H1 (cell line): ENCODE measurements around the gene SNRK. TPM values are rescaled to one million over a fixed set of nuclear protein-coding genes. Genes with fewer than 3 reads are reported as not detected.

Experiments
- CTCF ChIA-PET: fragments of 300-600 bp; sonication (Branson Sonifier 250); formaldehyde crosslinking; loops from one replicate; lab custom pipeline; 2021; ENCODE audit not compliant: partially characterized antibody; lab: Charles Lee
- POLR2A ChIA-PET: fragments of 300-600 bp; sonication (Branson Sonifier 250); formaldehyde crosslinking; loops from one replicate; lab custom pipeline; 2021; ENCODE audit warnings: inconsistent platforms; ENCODE audit not compliant: partially characterized antibody; lab: Charles Lee
- DNase-seq, 2 experiments: peaks; one replicate each; pipeline versions ENCODE4 v3.0.0 to v3.0.0-alpha.2; 2010 to 2022; ENCODE audit warnings: low spot score in 2 of 2, low read depth in 1 of 2, mixed read lengths in 1 of 2
- FAIRE-seq: peaks from 2 replicates; lab custom pipeline; 2011; peaks lifted over from hg19 to GRCh38; lab: Jason Lieb, UNC
- H2AFZ ChIP-seq: 2 replicates; pipeline ENCODE4 v1.8.1; 2012; ENCODE audit warnings: low read length, inconsistent platforms
- H2AK5ac ChIP-seq: 2 replicates; pipeline ENCODE4 v1.6.1; 2013; ENCODE audit warnings: low read depth, low read length
- H2BK120ac ChIP-seq: replicated peaks from 2 replicates; pipeline ENCODE3; 2013; ENCODE audit warnings: low read depth, low read length, inconsistent platforms
- H2BK12ac ChIP-seq: 2 replicates; pipeline ENCODE4 v1.6.1; 2013; ENCODE audit warnings: low read depth, low read length
- H2BK15ac ChIP-seq: 2 replicates; pipeline ENCODE4 v1.6.1; 2013; ENCODE audit warnings: low read length
- H2BK20ac ChIP-seq: 2 replicates; pipeline ENCODE4 v1.6.1; 2013; ENCODE audit warnings: low read length
- H2BK5ac ChIP-seq: 2 replicates; pipeline ENCODE4 v1.6.1; 2013; ENCODE audit warnings: low read depth, low read length
- H3K14ac ChIP-seq: 2 replicates; pipeline ENCODE4 v1.6.1; 2013; ENCODE audit warnings: inconsistent platforms; ENCODE audit not compliant: insufficient read length
- H3K18ac ChIP-seq: 2 replicates; pipeline ENCODE4 v1.6.1; 2013; ENCODE audit warnings: low read length; ENCODE audit errors: extremely low read depth
- H3K23ac ChIP-seq: 2 replicates; pipeline ENCODE4 v1.6.1; 2013; ENCODE audit warnings: inconsistent platforms; ENCODE audit not compliant: insufficient read length
- H3K23me2 ChIP-seq: 2 replicates; pipeline ENCODE4 v1.6.1; 2013; ENCODE audit warnings: low read depth, low read length
- H3K27ac ChIP-seq: 2 replicates; pipeline ENCODE4 v1.6.1; 2011; ENCODE audit warnings: low read depth, low read length, inconsistent platforms
- H3K27me3 ChIP-seq, 4 experiments: replicated peaks in 1 of 4; 1 replicate in 1 of 4; 2 replicates in 3 of 4; pipeline versions ENCODE4 v1.6.1 to v1.8.1; 2011 to 2013; ENCODE audit warnings: low read length in 3 of 4, mild to moderate bottlenecking in 3 of 4, inconsistent platforms in 2 of 4, mixed read lengths in 2 of 4, moderate library complexity in 1 of 4; ENCODE audit not compliant: control insufficient read depth in 3 of 4, insufficient read depth in 3 of 4; ENCODE audit errors: extremely low read depth in 1 of 4
- H3K36me3 ChIP-seq, 4 experiments: 2 replicates each; pipeline versions ENCODE4 v1.6.1 to v1.8.1; 2011 to 2013; ENCODE audit warnings: mild to moderate bottlenecking in 4 of 4, low read length in 3 of 4, moderate library complexity in 2 of 4, control low read depth in 1 of 4, inconsistent platforms in 1 of 4; ENCODE audit not compliant: insufficient read depth in 4 of 4, control insufficient read depth in 2 of 4
- H3K4ac ChIP-seq: replicated peaks from 2 replicates; pipeline ENCODE3; 2013; ENCODE audit warnings: low read length, low read depth, mixed read lengths, inconsistent platforms; ENCODE audit not compliant: insufficient read length
- H3K4me1 ChIP-seq, 4 experiments: replicated peaks in 1 of 4; 1 replicate in 1 of 4; 2 replicates in 3 of 4; pipeline versions ENCODE4 v1.6.1 to v1.8.1; 2011 to 2013; ENCODE audit warnings: low read length in 3 of 4, inconsistent platforms in 2 of 4, mixed read lengths in 1 of 4; ENCODE audit not compliant: insufficient read depth in 4 of 4, control insufficient read depth in 3 of 4
- H3K4me2 ChIP-seq, 2 experiments: 2 replicates each; pipeline versions ENCODE4 v1.6.1 to v1.8.1; 2011 to 2013; ENCODE audit warnings: low read depth in 2 of 2, low read length in 2 of 2, control low read depth in 1 of 2, inconsistent platforms in 1 of 2, mild to moderate bottlenecking in 1 of 2; ENCODE audit not compliant: insufficient read depth in 1 of 2
- H3K4me3 ChIP-seq, 4 experiments: fragments of 200-600, 300-600 bp in 1 of 4; sonication (generic), shearing (Covaris generic), sonication (Bioruptor Twin) in 1 of 4; 2 replicates each; pipeline versions ENCODE4 v1.5.1 to v1.8.1; 2011 to 2016; ENCODE audit warnings: low read length in 4 of 4, low read depth in 3 of 4, control low read depth in 2 of 4, inconsistent platforms in 2 of 4, mild to moderate bottlenecking in 2 of 4, mixed read lengths in 1 of 4, moderate library complexity in 1 of 4; ENCODE audit not compliant: insufficient read depth in 2 of 4; ENCODE audit errors: extremely low read depth in 1 of 4
- H3K56ac ChIP-seq: replicated peaks from 2 replicates; pipeline ENCODE3; 2013; ENCODE audit warnings: low read depth, mild to moderate bottlenecking, mixed read lengths, low read length, inconsistent platforms; ENCODE audit not compliant: insufficient read length
- H3K79me1 ChIP-seq: 2 replicates; pipeline ENCODE4 v1.6.1; 2013; ENCODE audit warnings: low read depth, low read length, control low read depth
- H3K79me2 ChIP-seq, 2 experiments: 2 replicates each; pipeline versions ENCODE4 v1.6.1 to v1.8.1; 2012 to 2013; ENCODE audit warnings: low read length in 2 of 2, mild to moderate bottlenecking in 2 of 2, inconsistent platforms in 1 of 2; ENCODE audit not compliant: insufficient read depth in 2 of 2, control insufficient read depth in 1 of 2
- H3K9ac ChIP-seq, 4 experiments: replicated peaks in 1 of 4; 1 replicate in 1 of 4; 2 replicates in 3 of 4; pipeline versions ENCODE4 v1.6.1 to v1.8.1; 2011 to 2013; ENCODE audit warnings: low read depth in 3 of 4, low read length in 3 of 4, control low read depth in 2 of 4, mild to moderate bottlenecking in 2 of 4, moderate library complexity in 2 of 4, inconsistent platforms in 1 of 4; ENCODE audit errors: extremely low read depth in 1 of 4
- H3K9me3 ChIP-seq, 2 experiments: 2 replicates each; pipeline versions ENCODE4 v1.6.1 to v1.8.1; 2012 to 2013; ENCODE audit warnings: mild to moderate bottlenecking in 2 of 2, moderate library complexity in 2 of 2, control low read depth in 1 of 2, inconsistent platforms in 1 of 2, low read depth in 1 of 2, low read length in 1 of 2, mixed read lengths in 1 of 2; ENCODE audit not compliant: insufficient read depth in 2 of 2
- H4K20me1 ChIP-seq, 2 experiments: replicated peaks in 1 of 2; 2 replicates each; pipeline versions ENCODE3 to v1.8.1; 2011 to 2013; ENCODE audit warnings: inconsistent platforms in 2 of 2, low read length in 2 of 2, mild to moderate bottlenecking in 1 of 2; ENCODE audit not compliant: insufficient read depth in 2 of 2, control insufficient read depth in 1 of 2
- H4K5ac ChIP-seq: 2 replicates; pipeline ENCODE4 v1.6.1; 2013; ENCODE audit warnings: low read length, low read depth, mixed read lengths, inconsistent platforms; ENCODE audit not compliant: insufficient read length
- H4K8ac ChIP-seq: 2 replicates; pipeline ENCODE4 v1.8.0; 2013; ENCODE audit warnings: mild to moderate bottlenecking, moderate library complexity, low read length, inconsistent platforms; ENCODE audit not compliant: insufficient read depth; ENCODE audit errors: extremely low read depth
- H4K91ac ChIP-seq: replicated peaks from 2 replicates; pipeline ENCODE3; 2013; ENCODE audit warnings: low read length, mixed read lengths, inconsistent platforms; ENCODE audit not compliant: insufficient read length
- HDAC2 ChIP-seq, 2 experiments: fragments of 300-600 bp in 1 of 2; sonication (generic) in 1 of 2; IDR thresholded peaks; 2 replicates each; pipeline ENCODE4 v1.6.1; 2011 to 2012; ENCODE audit warnings: low read depth in 2 of 2, low read length in 2 of 2, mild to moderate bottlenecking in 2 of 2, moderate library complexity in 2 of 2, borderline replicate concordance in 1 of 2, inconsistent platforms in 1 of 2
- KDM5A ChIP-seq: fragments of 200-600 bp; IDR thresholded peaks from 2 replicates; pipeline ENCODE4 v1.7.1; 2012; ENCODE audit warnings: mild to moderate bottlenecking, low read length, inconsistent platforms, mixed read lengths
- YY1 ChIP-seq: IDR thresholded peaks from 2 replicates; pipeline ENCODE4 v1.6.1; 2011; ENCODE audit warnings: low read depth, mild to moderate bottlenecking, low read length
- WGBS, 2 experiments: shearing (Covaris generic) in 1 of 2; methylation state at CpG; one replicate each; pipeline versions ENCODE4 v1.1.6 to v1.1.7; 2013 to 2015; ENCODE audit warnings: low lambda C conversion rate in 2 of 2, mixed read lengths in 2 of 2, inconsistent platforms in 1 of 2, low coverage in 1 of 2, missing lambda C conversion rate in 1 of 2; ENCODE audit not compliant: insufficient replicate concordance in 2 of 2, insufficient coverage in 1 of 2, insufficient read length in 1 of 2; ENCODE audit errors: extremely low coverage in 1 of 2, missing lambda C conversion rate in 1 of 2; 5-methylcytosine and 5-hydroxymethylcytosine counted together
- polyA plus RNA-seq, 7 experiments: library from polyadenylated mRNA; depleted of rRNA in 3 of 7; stranded (reverse) in 5 of 7; unstranded in 2 of 7; fragments of >200 nt in 5 of 7; fragments of 200-250 nt in 2 of 7; gene quantifications; 1 replicate in 5 of 7; 2 replicates in 1 of 7; 4 replicates in 1 of 7; pipeline versions ENCODE4 v1.2.1 to v1.2.3, GENCODE V29; 2011 to 2013; ENCODE audit warnings: missing spikeins in 2 of 7, mixed read lengths in 2 of 7
- total RNA-seq: library from RNA; stranded (reverse); fragmentation: NEBNext Ultra II Directional; extraction: Animal tissue kit (Norgen Biotek cat#: 25700); gene quantifications from 2 replicates; pipeline ENCODE4 v1.2.1, GENCODE V29; 2021
- TF ChIP-seq, protein P1 (sequence below): IDR thresholded peaks from 2 replicates; pipeline ENCODE4 v1.6.1; 2011; ENCODE audit warnings: low read depth, mild to moderate bottlenecking, low read length; ENCODE audit not compliant: insufficient read depth

The SNRK gene
- total and polyA plus RNA-seq, 2 of the 8 experiments (the other 6 are each of a cell fraction or from before 2014, with no cell fraction given) = 4.4 to 11.7 TPM

DNA sequence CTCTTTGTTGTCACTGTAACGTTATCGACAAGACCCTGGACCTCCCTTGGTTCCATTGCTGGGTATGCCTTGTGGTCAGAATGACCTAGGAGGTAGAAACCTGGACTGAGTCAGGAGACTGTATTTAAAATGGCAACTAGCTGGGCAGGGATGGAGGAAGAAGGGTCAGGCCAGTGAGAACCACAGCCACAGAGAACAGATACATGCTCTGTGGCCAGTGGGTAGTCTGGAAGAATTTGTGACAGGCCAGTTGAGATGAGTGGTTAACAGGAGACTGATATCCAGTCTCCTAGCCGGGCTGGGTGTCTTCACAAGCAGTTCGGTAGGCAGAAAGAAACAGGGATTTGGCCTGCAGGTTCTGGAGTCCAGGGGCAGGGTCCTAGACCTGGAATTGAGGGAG is 58.9 kb downstream of the SNRK start:
- Histone ChIP-seq H3K4ac (no peak overlapping the region), H3K79me2 (no peaks in the 10 kb centered on the region)

More for the DNA sequence above, 58.9 kb downstream of the SNRK start:
- ChIA-PET POLR2A (interaction anchor here (0.9 to 1.4 kb wide), 2 partner anchors 14 to 59 kb away, joined by 4 read pairs; partner anchors contain the start of gene SNRK), CTCF (interaction anchor here (0.6 to 2.1 kb wide), 4 partner anchors 13 to 205 kb away, joined by 3 to 5 read pairs (median 3); no protein-coding TSS in a partner anchor)
- H4K91ac ChIP-seq = no peak overlapping the region
- H3K79me1 ChIP-seq = no peaks in the 10 kb centered on the region
- H4K8ac ChIP-seq = no peak overlapping the region
- FAIRE-seq (no peak), DNase-seq (no peak)
- no peaks in the 10 kb centered on the region for H3K9me3 ChIP-seq
- peaks cover 0 to 12% (median 1%) of the 10 kb centered on the region in 4 experiments; a peak in 5 of 7 replicates for H3K4me1 ChIP-seq
- H3K56ac ChIP-seq = no peak overlapping the region
- H3K4me3 ChIP-seq = no peak overlapping the region
- H3K36me3 ChIP-seq = peaks cover 2 to 22% (median 13%) of the 10 kb centered on the region in 4 experiments; a peak in 5 of 8 replicates
- H3K14ac ChIP-seq = no peak overlapping the region
- H2AK5ac ChIP-seq = no peak overlapping the region
- no peak overlapping the region for H3K9ac ChIP-seq
- no peak overlapping the region for H2BK5ac ChIP-seq
- H3K27ac ChIP-seq = no peak overlapping the region
- H4K20me1 ChIP-seq = no peaks in the 10 kb centered on the region
- TF ChIP-seq YY1 = no peak
- TF ChIP-seq, protein P1, sequence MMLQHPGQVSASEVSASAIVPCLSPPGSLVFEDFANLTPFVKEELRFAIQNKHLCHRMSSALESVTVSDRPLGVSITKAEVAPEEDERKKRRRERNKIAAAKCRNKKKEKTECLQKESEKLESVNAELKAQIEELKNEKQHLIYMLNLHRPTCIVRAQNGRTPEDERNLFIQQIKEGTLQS = no peak
- no peak for TF ChIP-seq KDM5A
- TF ChIP-seq HDAC2 (IDR thresholded peaks at IDR 0.05; ENCODE audit: borderline replicate concordance in 1 of 2, low read depth in 2 of 2, low read length in 2 of 2) = no peak
- no peak overlapping the region for H4K5ac ChIP-seq
- H2BK12ac ChIP-seq = no peak overlapping the region
- no peak overlapping the region for H2BK15ac ChIP-seq
- H2BK120ac ChIP-seq = no peak overlapping the region
- H2AFZ ChIP-seq = no peak overlapping the region
- H3K4me2 ChIP-seq = no peak overlapping the region
- no peak overlapping the region for H3K18ac ChIP-seq
- H3K23me2 ChIP-seq = no peaks in the 10 kb centered on the region
- no peak overlapping the region for H2BK20ac ChIP-seq
- no peaks in the 10 kb centered on the region; a peak in 1 of 7 replicates for H3K27me3 ChIP-seq
- 85% methylated on average over 4 of the region's 4 CpGs; no CpG with 5 or more reads in 1 of the 2 experiments for WGBS, 2 experiments
- no peak overlapping the region for H3K23ac ChIP-seq
